H1 (cell line): Measurements from ENCODE around the gene CACNA2D3. TPM values are rescaled to one million over a fixed set of nuclear protein-coding genes. Genes with fewer than 3 reads are reported as not detected.

Experiments used
- CTCF ChIA-PET: fragments of 300-600 bp; sonication (Branson Sonifier 250); formaldehyde crosslinking; loops from one replicate; lab custom pipeline; 2021; ENCODE audit not compliant: partially characterized antibody; lab: Charles Lee
- POLR2A ChIA-PET: fragments of 300-600 bp; sonication (Branson Sonifier 250); formaldehyde crosslinking; loops from one replicate; lab custom pipeline; 2021; ENCODE audit warnings: inconsistent platforms; ENCODE audit not compliant: partially characterized antibody; lab: Charles Lee
- DNase-seq, 2 experiments: peaks; one replicate each; pipeline versions ENCODE4 v3.0.0 to v3.0.0-alpha.2; 2010 to 2022; ENCODE audit warnings: low spot score in 2 of 2, low read depth in 1 of 2, mixed read lengths in 1 of 2
- FAIRE-seq: peaks from 2 replicates; lab custom pipeline; 2011; peaks lifted over from hg19 to GRCh38; lab: Jason Lieb, UNC
- H2AFZ ChIP-seq: 2 replicates; pipeline ENCODE4 v1.8.1; 2012; ENCODE audit warnings: low read length, inconsistent platforms
- H2AK5ac ChIP-seq: 2 replicates; pipeline ENCODE4 v1.6.1; 2013; ENCODE audit warnings: low read depth, low read length
- H2BK120ac ChIP-seq: replicated peaks from 2 replicates; pipeline ENCODE3; 2013; ENCODE audit warnings: low read depth, low read length, inconsistent platforms
- H2BK12ac ChIP-seq: 2 replicates; pipeline ENCODE4 v1.6.1; 2013; ENCODE audit warnings: low read depth, low read length
- H2BK15ac ChIP-seq: 2 replicates; pipeline ENCODE4 v1.6.1; 2013; ENCODE audit warnings: low read length
- H2BK20ac ChIP-seq: 2 replicates; pipeline ENCODE4 v1.6.1; 2013; ENCODE audit warnings: low read length
- H2BK5ac ChIP-seq: 2 replicates; pipeline ENCODE4 v1.6.1; 2013; ENCODE audit warnings: low read depth, low read length
- H3K14ac ChIP-seq: 2 replicates; pipeline ENCODE4 v1.6.1; 2013; ENCODE audit warnings: inconsistent platforms; ENCODE audit not compliant: insufficient read length
- H3K18ac ChIP-seq: 2 replicates; pipeline ENCODE4 v1.6.1; 2013; ENCODE audit warnings: low read length; ENCODE audit errors: extremely low read depth
- H3K23ac ChIP-seq: 2 replicates; pipeline ENCODE4 v1.6.1; 2013; ENCODE audit warnings: inconsistent platforms; ENCODE audit not compliant: insufficient read length
- H3K23me2 ChIP-seq: 2 replicates; pipeline ENCODE4 v1.6.1; 2013; ENCODE audit warnings: low read depth, low read length
- H3K27ac ChIP-seq: 2 replicates; pipeline ENCODE4 v1.6.1; 2011; ENCODE audit warnings: low read depth, low read length, inconsistent platforms
- H3K27me3 ChIP-seq, 4 experiments: replicated peaks in 1 of 4; 1 replicate in 1 of 4; 2 replicates in 3 of 4; pipeline versions ENCODE4 v1.6.1 to v1.8.1; 2011 to 2013; ENCODE audit warnings: low read length in 3 of 4, mild to moderate bottlenecking in 3 of 4, inconsistent platforms in 2 of 4, mixed read lengths in 2 of 4, moderate library complexity in 1 of 4; ENCODE audit not compliant: control insufficient read depth in 3 of 4, insufficient read depth in 3 of 4; ENCODE audit errors: extremely low read depth in 1 of 4
- H3K36me3 ChIP-seq, 4 experiments: 2 replicates each; pipeline versions ENCODE4 v1.6.1 to v1.8.1; 2011 to 2013; ENCODE audit warnings: mild to moderate bottlenecking in 4 of 4, low read length in 3 of 4, moderate library complexity in 2 of 4, control low read depth in 1 of 4, inconsistent platforms in 1 of 4; ENCODE audit not compliant: insufficient read depth in 4 of 4, control insufficient read depth in 2 of 4
- H3K4ac ChIP-seq: replicated peaks from 2 replicates; pipeline ENCODE3; 2013; ENCODE audit warnings: low read length, low read depth, mixed read lengths, inconsistent platforms; ENCODE audit not compliant: insufficient read length
- H3K4me1 ChIP-seq, 4 experiments: replicated peaks in 1 of 4; 1 replicate in 1 of 4; 2 replicates in 3 of 4; pipeline versions ENCODE4 v1.6.1 to v1.8.1; 2011 to 2013; ENCODE audit warnings: low read length in 3 of 4, inconsistent platforms in 2 of 4, mixed read lengths in 1 of 4; ENCODE audit not compliant: insufficient read depth in 4 of 4, control insufficient read depth in 3 of 4
- H3K4me2 ChIP-seq, 2 experiments: 2 replicates each; pipeline versions ENCODE4 v1.6.1 to v1.8.1; 2011 to 2013; ENCODE audit warnings: low read depth in 2 of 2, low read length in 2 of 2, control low read depth in 1 of 2, inconsistent platforms in 1 of 2, mild to moderate bottlenecking in 1 of 2; ENCODE audit not compliant: insufficient read depth in 1 of 2
- H3K4me3 ChIP-seq, 4 experiments: fragments of 200-600, 300-600 bp in 1 of 4; sonication (generic), shearing (Covaris generic), sonication (Bioruptor Twin) in 1 of 4; 2 replicates each; pipeline versions ENCODE4 v1.5.1 to v1.8.1; 2011 to 2016; ENCODE audit warnings: low read length in 4 of 4, low read depth in 3 of 4, control low read depth in 2 of 4, inconsistent platforms in 2 of 4, mild to moderate bottlenecking in 2 of 4, mixed read lengths in 1 of 4, moderate library complexity in 1 of 4; ENCODE audit not compliant: insufficient read depth in 2 of 4; ENCODE audit errors: extremely low read depth in 1 of 4
- H3K56ac ChIP-seq: replicated peaks from 2 replicates; pipeline ENCODE3; 2013; ENCODE audit warnings: low read depth, mild to moderate bottlenecking, mixed read lengths, low read length, inconsistent platforms; ENCODE audit not compliant: insufficient read length
- H3K79me1 ChIP-seq: 2 replicates; pipeline ENCODE4 v1.6.1; 2013; ENCODE audit warnings: low read depth, low read length, control low read depth
- H3K79me2 ChIP-seq, 2 experiments: 2 replicates each; pipeline versions ENCODE4 v1.6.1 to v1.8.1; 2012 to 2013; ENCODE audit warnings: low read length in 2 of 2, mild to moderate bottlenecking in 2 of 2, inconsistent platforms in 1 of 2; ENCODE audit not compliant: insufficient read depth in 2 of 2, control insufficient read depth in 1 of 2
- H3K9ac ChIP-seq, 4 experiments: replicated peaks in 1 of 4; 1 replicate in 1 of 4; 2 replicates in 3 of 4; pipeline versions ENCODE4 v1.6.1 to v1.8.1; 2011 to 2013; ENCODE audit warnings: low read depth in 3 of 4, low read length in 3 of 4, control low read depth in 2 of 4, mild to moderate bottlenecking in 2 of 4, moderate library complexity in 2 of 4, inconsistent platforms in 1 of 4; ENCODE audit errors: extremely low read depth in 1 of 4
- H3K9me3 ChIP-seq, 2 experiments: 2 replicates each; pipeline versions ENCODE4 v1.6.1 to v1.8.1; 2012 to 2013; ENCODE audit warnings: mild to moderate bottlenecking in 2 of 2, moderate library complexity in 2 of 2, control low read depth in 1 of 2, inconsistent platforms in 1 of 2, low read depth in 1 of 2, low read length in 1 of 2, mixed read lengths in 1 of 2; ENCODE audit not compliant: insufficient read depth in 2 of 2
- H4K20me1 ChIP-seq, 2 experiments: replicated peaks in 1 of 2; 2 replicates each; pipeline versions ENCODE3 to v1.8.1; 2011 to 2013; ENCODE audit warnings: inconsistent platforms in 2 of 2, low read length in 2 of 2, mild to moderate bottlenecking in 1 of 2; ENCODE audit not compliant: insufficient read depth in 2 of 2, control insufficient read depth in 1 of 2
- H4K5ac ChIP-seq: 2 replicates; pipeline ENCODE4 v1.6.1; 2013; ENCODE audit warnings: low read length, low read depth, mixed read lengths, inconsistent platforms; ENCODE audit not compliant: insufficient read length
- H4K8ac ChIP-seq: 2 replicates; pipeline ENCODE4 v1.8.0; 2013; ENCODE audit warnings: mild to moderate bottlenecking, moderate library complexity, low read length, inconsistent platforms; ENCODE audit not compliant: insufficient read depth; ENCODE audit errors: extremely low read depth
- H4K91ac ChIP-seq: replicated peaks from 2 replicates; pipeline ENCODE3; 2013; ENCODE audit warnings: low read length, mixed read lengths, inconsistent platforms; ENCODE audit not compliant: insufficient read length
- ATF2 ChIP-seq: IDR thresholded peaks from 2 replicates; pipeline ENCODE4 v1.6.1; 2012; ENCODE audit warnings: low read length, inconsistent platforms
- SIN3A ChIP-seq, 2 experiments: IDR thresholded peaks in 1 of 2; conservative IDR thresholded peaks in 1 of 2; 2 replicates each; pipeline ENCODE4 v1.6.1; 2011 to 2012; ENCODE audit warnings: low read length in 2 of 2, improper control_type of control experiment in 1 of 2, low read depth in 1 of 2, mild to moderate bottlenecking in 1 of 2
- ZNF274 ChIP-seq: IDR thresholded peaks from 2 replicates; pipeline ENCODE4 v1.7.0; 2012; ENCODE audit warnings: low read length, borderline replicate concordance; ENCODE audit errors: extremely low read depth
- WGBS, 2 experiments: shearing (Covaris generic) in 1 of 2; methylation state at CpG; one replicate each; pipeline versions ENCODE4 v1.1.6 to v1.1.7; 2013 to 2015; ENCODE audit warnings: low lambda C conversion rate in 2 of 2, mixed read lengths in 2 of 2, inconsistent platforms in 1 of 2, low coverage in 1 of 2, missing lambda C conversion rate in 1 of 2; ENCODE audit not compliant: insufficient replicate concordance in 2 of 2, insufficient coverage in 1 of 2, insufficient read length in 1 of 2; ENCODE audit errors: extremely low coverage in 1 of 2, missing lambda C conversion rate in 1 of 2; 5-methylcytosine and 5-hydroxymethylcytosine counted together
- polyA plus RNA-seq, 7 experiments: library from polyadenylated mRNA; depleted of rRNA in 3 of 7; stranded (reverse) in 5 of 7; unstranded in 2 of 7; fragments of >200 nt in 5 of 7; fragments of 200-250 nt in 2 of 7; gene quantifications; 1 replicate in 5 of 7; 2 replicates in 1 of 7; 4 replicates in 1 of 7; pipeline versions ENCODE4 v1.2.1 to v1.2.3, GENCODE V29; 2011 to 2013; ENCODE audit warnings: missing spikeins in 2 of 7, mixed read lengths in 2 of 7
- total RNA-seq: library from RNA; stranded (reverse); fragmentation: NEBNext Ultra II Directional; extraction: Animal tissue kit (Norgen Biotek cat#: 25700); gene quantifications from 2 replicates; pipeline ENCODE4 v1.2.1, GENCODE V29; 2021

Gene CACNA2D3
- total and polyA plus RNA-seq, 2 of the 8 experiments (the other 6 are each of a cell fraction or from before 2014, with no cell fraction given), result 1.5 to 1.8 TPM

GRCh38 chr3:54882129-54882833, 759.9 kb downstream of the CACNA2D3 start:
- H3K4me2 ChIP-seq, result no peak overlapping the region
- POLR2A ChIA-PET, result interaction anchor here (0.9 kb wide), 1 partner anchor 1395 kb away, joined by 4 read pairs; no protein-coding TSS in a partner anchor

More at GRCh38 chr3:54882129-54882833, 759.9 kb downstream of the CACNA2D3 start:
- CTCF ChIA-PET, result interaction anchor here (3.3 kb wide), 1 partner anchor 51 kb away, joined by 7 read pairs; no protein-coding TSS in a partner anchor
- H4K20me1 ChIP-seq, result no peaks in the 10 kb centered on the region
- TF ChIP-seq ZNF274 (no peak), ATF2 (no peak), SIN3A (conservative IDR thresholded peaks at IDR 0.05 in 1 of 2, IDR thresholded peaks at IDR 0.05 in 1 of 2; ENCODE audit: low read depth in 1 of 2, low read length in 2 of 2) (no peak)
- H3K18ac ChIP-seq, result no peak overlapping the region
- H3K27ac ChIP-seq, result no peak overlapping the region
- no peak overlapping the region for H3K56ac ChIP-seq
- H2BK15ac ChIP-seq, result no peak overlapping the region
- no peaks in the 10 kb centered on the region for H3K9me3 ChIP-seq
- no peak overlapping the region for H4K5ac ChIP-seq
- H3K14ac ChIP-seq, result no peak overlapping the region
- H2BK20ac ChIP-seq, result no peak overlapping the region
- 58% methylated on average over 3 of the region's 3 CpGs; no CpG with 5 or more reads in 1 of the 2 experiments for WGBS, 2 experiments
- H2BK5ac ChIP-seq, result no peak overlapping the region
- H4K91ac ChIP-seq, result no peak overlapping the region
- no peak overlapping the region for H4K8ac ChIP-seq
- no peaks in the 10 kb centered on the region; a peak in 1 of 8 replicates for H3K36me3 ChIP-seq
- H3K4me3 ChIP-seq, result no peak overlapping the region
- H2BK120ac ChIP-seq, result no peak overlapping the region
- no peaks in the 10 kb centered on the region for H3K23me2 ChIP-seq
- no peak overlapping the region for H2AFZ ChIP-seq
- H3K9ac ChIP-seq, result no peak overlapping the region
- no peak overlapping the region for H3K4ac ChIP-seq
- no peak for DNase-seq
- H3K23ac ChIP-seq, result no peak overlapping the region
- FAIRE-seq, result no peak
- no peak overlapping the region for H2BK12ac ChIP-seq
- H3K4me1 ChIP-seq, result no peaks in the 10 kb centered on the region
- no peaks in the 10 kb centered on the region for H3K79me1 ChIP-seq
- H3K27me3 ChIP-seq, result no peaks in the 10 kb centered on the region
- H2AK5ac ChIP-seq, result no peak overlapping the region
- H3K79me2 ChIP-seq, result no peaks in the 10 kb centered on the region
